ENCODE measurements around the gene RFX3. TPM values are rescaled to one million over a fixed set of nuclear protein-coding genes. Genes with fewer than 3 reads are reported as not detected.

The RFX3 gene
- total RNA-seq, 1 experiment from 2014 or later: 8.4 TPM

GRCh38 chr9:3359048-3359692 is 166.6 kb downstream of the RFX3 start:
- H2AFZ ChIP-seq: no peak overlapping the region
- no peak for DNase-seq
- no peak overlapping the region for H3K27ac ChIP-seq
- H3K9me3 ChIP-seq (ENCODE audit: insufficient read depth, low read depth): no peaks in the 10 kb centered on the region
- no peaks in the 10 kb centered on the region for H3K4me1 ChIP-seq (replicated peaks; ENCODE audit: insufficient read depth)
- no peaks in the 10 kb centered on the region for H3K27me3 ChIP-seq (ENCODE audit: insufficient read depth, low read depth)
- H3K79me2 ChIP-seq (ENCODE audit: low read depth): no peaks in the 10 kb centered on the region
- no peaks in the 10 kb centered on the region for H4K20me1 ChIP-seq (ENCODE audit: insufficient read depth)
- TF ChIP-seq CTCF (conservative IDR thresholded peaks at IDR 0.05): no peak
- TF ChIP-seq EZH2 (IDR thresholded peaks at IDR 0.05; ENCODE audit: low read depth): no peak
- H3F3A ChIP-seq (ENCODE audit: insufficient read depth, low read depth): no peaks in the 10 kb centered on the region
- no peaks in the 10 kb centered on the region for H3K36me3 ChIP-seq (ENCODE audit: low read depth)
- ChIA-PET POLR2A (ENCODE audit: unreplicated experiment) (no interaction called here), CTCF (no interaction called here)
- intact Hi-C loops (cut with micrococcal nuclease; ENCODE audit: unreplicated experiment): no loop called here
- no TSS peak for BruUV-seq (replicated peaks)
- no peak overlapping the region for H3K4me2 ChIP-seq
- no peaks in the 10 kb centered on the region for H3K9me2 ChIP-seq (ENCODE audit: insufficient read depth)
- no peak overlapping the region for H3K4me3 ChIP-seq

GRCh38 chr9:3348169-3348568 is 177.6 kb downstream of the RFX3 start:
- DNase-seq: no peak
- BruUV-seq (replicated peaks): no TSS peak
- Histone ChIP-seq H3K36me3 (ENCODE audit: low read depth) (no peaks in the 10 kb centered on the region), H3K9me3 (ENCODE audit: insufficient read depth, low read depth) (no peaks in the 10 kb centered on the region; the same call in 1 of the 2 replicates), H3F3A (ENCODE audit: insufficient read depth, low read depth) (no peaks in the 10 kb centered on the region), H3K79me2 (ENCODE audit: low read depth) (no peaks in the 10 kb centered on the region), H3K4me2 (no peak overlapping the region), H2AFZ (no peak overlapping the region), H3K4me3 (no peak overlapping the region), H3K4me1 (replicated peaks; ENCODE audit: insufficient read depth) (no peaks in the 10 kb centered on the region), H4K20me1 (ENCODE audit: insufficient read depth) (no peaks in the 10 kb centered on the region), H3K9me2 (ENCODE audit: insufficient read depth) (no peaks in the 10 kb centered on the region), H3K27me3 (ENCODE audit: insufficient read depth, low read depth) (no peaks in the 10 kb centered on the region), H3K27ac (no peak overlapping the region)
- TF ChIP-seq EZH2 (IDR thresholded peaks at IDR 0.05; ENCODE audit: low read depth) (no peak), CTCF (conservative IDR thresholded peaks at IDR 0.05) (no peak)
- POLR2A ChIA-PET (ENCODE audit: unreplicated experiment): no interaction called here
- intact Hi-C loops (cut with micrococcal nuclease; ENCODE audit: unreplicated experiment): no loop called here
- CTCF ChIA-PET: no interaction called here

- Histone ChIP-seq H3K9me3 (ENCODE audit: insufficient read depth, low read depth) (no peaks in the 10 kb centered on the region; the same call in 1 of the 2 replicates), H3K36me3 (ENCODE audit: low read depth) (no peaks in the 10 kb centered on the region), H3F3A (ENCODE audit: insufficient read depth, low read depth) (no peaks in the 10 kb centered on the region), H3K27ac (no peak overlapping the region), H3K4me1 (replicated peaks; ENCODE audit: insufficient read depth) (no peaks in the 10 kb centered on the region), H2AFZ (no peak overlapping the region), H3K27me3 (ENCODE audit: insufficient read depth, low read depth) (no peaks in the 10 kb centered on the region), H3K79me2 (ENCODE audit: low read depth) (no peaks in the 10 kb centered on the region), H3K4me2 (no peak overlapping the region), H4K20me1 (ENCODE audit: insufficient read depth) (no peaks in the 10 kb centered on the region), H3K9me2 (ENCODE audit: insufficient read depth) (no peaks in the 10 kb centered on the region), H3K4me3 (no peak overlapping the region)
- TF ChIP-seq EZH2 (IDR thresholded peaks at IDR 0.05; ENCODE audit: low read depth) (no peak), CTCF (conservative IDR thresholded peaks at IDR 0.05) (no peak)
- CTCF ChIA-PET: no interaction called here
- no peak for DNase-seq
- intact Hi-C loops (cut with micrococcal nuclease; ENCODE audit: unreplicated experiment): no loop called here
- POLR2A ChIA-PET (ENCODE audit: unreplicated experiment): interaction anchor here (0.7 kb wide), 1 partner anchor 181 kb away, joined by 5 read pairs; no protein-coding TSS in a partner anchor
- BruUV-seq (replicated peaks): no TSS peak
Measured at GRCh38 chr9:3346549-3346948, 179.3 kb downstream of the RFX3 start.

Measured in PC-9 (cell line).